ENCODE data around the gene CREB3L4. TPM values are rescaled to one million over a fixed set of nuclear protein-coding genes. Genes with fewer than 3 reads are reported as not detected.
A peak's percentile ranks its signal among the peaks of the same experiment; 100 is the strongest.
"Not testable (repeated sequence)": the region's sequence is repeated elsewhere in the genome, so short reads cannot be mapped to it uniquely, and the experiment has no call there.

CREB3L4 gene
- total RNA-seq, 1 experiment from 2014 or later = 28.4 TPM

- peak; percentile 98 for DNase-seq (ENCODE audit: low spot score)
Observed at GRCh38 chr1:153958111-153958960, 9.4 kb upstream of the CREB3L4 start, which contains the start of gene CRTC2. Gene CRTC2, minus strand, starts transcription at chr1:153958612. Its CDS starts 115 bp downstream, at chr1:153958497.

DNA sequence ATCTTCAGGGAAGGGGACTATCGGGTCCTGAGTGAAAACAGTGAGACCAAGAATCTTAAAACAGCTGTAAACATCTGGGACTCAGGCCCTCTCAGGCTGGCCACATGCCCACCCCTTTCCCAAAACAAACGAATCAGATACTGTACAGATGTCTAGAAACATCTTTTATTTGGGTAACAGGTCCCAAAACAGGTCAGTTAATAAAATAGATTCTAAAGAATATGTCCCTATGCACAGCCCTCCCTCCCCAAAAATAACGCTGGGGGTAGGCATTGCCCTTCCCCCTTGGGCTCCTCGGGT is 8.8 kb upstream of the CREB3L4 start:
- DNase-seq (ENCODE audit: low spot score) = no peak

DNA sequence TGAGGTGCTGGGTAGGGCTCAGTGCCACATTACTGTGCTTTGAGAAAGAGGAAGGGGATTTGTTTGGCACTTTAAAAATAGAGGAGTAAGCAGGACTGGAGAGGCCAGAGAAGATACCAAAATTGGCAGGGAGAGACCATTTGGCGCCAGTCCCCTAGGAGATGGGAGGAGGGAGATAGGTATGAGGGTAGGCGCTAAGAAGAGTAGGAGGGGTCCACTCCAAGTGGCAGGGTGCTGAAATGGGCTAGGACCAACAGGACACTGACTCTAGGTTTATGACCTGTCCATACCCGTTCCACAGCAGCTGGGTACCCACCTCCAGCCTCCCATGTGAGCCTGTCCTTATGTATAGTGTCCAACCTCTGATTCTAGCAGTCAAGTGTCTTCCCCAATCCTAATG is 8.2 kb upstream of the CREB3L4 start:
- no peak for DNase-seq (ENCODE audit: low spot score)

GRCh38 chr1:153960206-153960605 is 7.5 kb upstream of the CREB3L4 start:
- no peak for DNase-seq (ENCODE audit: low spot score)

DNA sequence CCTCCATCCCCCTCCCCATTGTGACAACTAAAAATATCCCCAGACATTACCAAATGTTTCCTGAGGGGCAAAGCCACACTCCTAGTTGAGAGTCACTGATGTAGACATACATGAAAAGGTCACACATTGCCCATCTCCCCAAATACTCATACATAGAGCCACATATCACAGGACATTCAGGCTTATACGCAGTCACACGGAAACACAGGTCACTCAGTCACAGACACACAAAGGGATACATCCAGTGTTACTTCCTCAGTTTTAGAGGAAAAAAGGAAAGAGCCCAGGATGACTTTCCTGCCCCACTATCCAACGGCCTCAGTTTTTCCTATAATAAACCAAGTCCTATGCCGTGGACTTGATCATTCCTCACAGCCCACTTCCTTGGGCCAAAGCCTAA is 6.3 kb upstream of the CREB3L4 start:
- no peak for DNase-seq (ENCODE audit: low spot score)

- DNase-seq (ENCODE audit: low spot score) = peak; percentile 82
Observed at GRCh38 chr1:153962088-153963029, 5.3 kb upstream of the CREB3L4 start.

GRCh38 chr1:153963030-153963849 is 4.5 kb upstream of the CREB3L4 start, which contains the start of gene SLC39A1:
Gene SLC39A1, minus strand, starts transcription at chr1:153963537. Its CDS starts 822 bp downstream, at chr1:153962715.
- peak; percentile 98 for DNase-seq (ENCODE audit: low spot score)

- DNase-seq (ENCODE audit: low spot score) = peak; percentile 80
Observed at GRCh38 chr1:153963850-153964331, 3.8 kb upstream of the CREB3L4 start.

DNA sequence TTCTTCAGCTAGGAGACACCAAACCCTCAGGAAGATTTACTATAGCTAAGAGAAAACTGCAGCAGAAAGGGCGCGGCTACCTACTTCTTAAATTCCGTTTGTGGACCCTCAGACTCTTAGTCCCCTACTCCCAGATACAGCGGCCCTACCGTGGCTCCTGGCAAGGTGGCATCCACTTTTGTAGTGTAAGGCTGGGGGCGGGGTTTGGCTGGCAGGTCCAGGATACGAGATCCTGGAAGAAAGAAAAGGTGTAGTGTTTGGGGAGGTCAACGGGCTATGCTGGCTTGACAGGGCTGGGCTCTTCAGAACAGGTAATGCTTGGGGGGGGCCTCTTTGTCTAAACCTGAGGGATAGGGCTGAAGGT is 280 bp downstream of the CREB3L4 start:
- no peak for DNase-seq (ENCODE audit: low spot score)

- DNase-seq (ENCODE audit: low spot score) = no peak
Observed at GRCh38 chr1:153968408-153968807, 706 bp downstream of the CREB3L4 start.

GRCh38 chr1:153968972-153969371 is 1.3 kb downstream of the CREB3L4 start:
- no peak for DNase-seq (ENCODE audit: low spot score)

DNA sequence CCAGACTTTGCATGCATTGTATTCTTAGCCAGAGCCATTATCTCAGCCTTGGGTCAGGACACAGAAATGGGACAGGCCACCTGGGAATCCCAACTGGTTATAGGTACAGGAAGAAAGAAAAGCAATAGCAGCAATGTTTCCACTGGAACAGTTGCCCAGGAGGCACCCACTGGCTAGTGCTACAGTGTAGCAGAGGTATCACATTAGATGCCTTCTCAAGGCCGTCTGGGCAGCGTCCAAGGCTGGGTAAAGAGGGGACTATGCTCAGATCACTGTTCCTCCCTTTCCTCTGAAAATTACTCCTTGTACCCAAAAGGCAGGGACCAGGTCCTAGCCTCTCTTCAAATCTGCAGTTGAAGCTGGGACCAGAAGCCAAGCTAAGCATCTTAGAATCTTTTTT is 2.6 kb downstream of the CREB3L4 start:
- no peak for DNase-seq (ENCODE audit: low spot score)

- no peak for DNase-seq (ENCODE audit: low spot score)
Observed at GRCh38 chr1:153973071-153973470, 5.4 kb downstream of the CREB3L4 start.

GRCh38 chr1:153973525-153973924 is 5.8 kb downstream of the CREB3L4 start:
- DNase-seq (ENCODE audit: low spot score) = no peak

DNA sequence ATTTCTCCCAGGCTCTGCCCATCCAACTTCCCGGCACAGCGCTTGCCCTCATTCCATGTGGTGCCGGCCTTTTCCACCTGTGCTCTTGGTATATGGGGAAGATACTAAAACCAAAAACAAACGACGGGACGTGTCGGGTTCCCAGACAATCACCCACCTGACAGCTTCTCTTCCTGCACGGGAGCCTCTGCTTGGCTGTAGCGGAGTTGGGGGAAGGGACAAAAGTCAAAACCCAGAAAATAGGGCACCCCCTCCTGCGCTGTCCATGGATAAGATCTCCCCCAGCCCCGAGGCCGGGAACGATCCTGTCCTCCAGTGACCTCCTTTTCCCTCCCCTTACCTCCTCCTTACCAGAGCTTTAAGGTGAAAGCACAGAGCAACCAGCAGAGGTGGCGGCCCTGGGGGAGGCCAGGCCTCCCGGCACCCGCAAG is 9.1 kb downstream of the CREB3L4 start:
- DNase-seq (ENCODE audit: low spot score) = no peak

DNA sequence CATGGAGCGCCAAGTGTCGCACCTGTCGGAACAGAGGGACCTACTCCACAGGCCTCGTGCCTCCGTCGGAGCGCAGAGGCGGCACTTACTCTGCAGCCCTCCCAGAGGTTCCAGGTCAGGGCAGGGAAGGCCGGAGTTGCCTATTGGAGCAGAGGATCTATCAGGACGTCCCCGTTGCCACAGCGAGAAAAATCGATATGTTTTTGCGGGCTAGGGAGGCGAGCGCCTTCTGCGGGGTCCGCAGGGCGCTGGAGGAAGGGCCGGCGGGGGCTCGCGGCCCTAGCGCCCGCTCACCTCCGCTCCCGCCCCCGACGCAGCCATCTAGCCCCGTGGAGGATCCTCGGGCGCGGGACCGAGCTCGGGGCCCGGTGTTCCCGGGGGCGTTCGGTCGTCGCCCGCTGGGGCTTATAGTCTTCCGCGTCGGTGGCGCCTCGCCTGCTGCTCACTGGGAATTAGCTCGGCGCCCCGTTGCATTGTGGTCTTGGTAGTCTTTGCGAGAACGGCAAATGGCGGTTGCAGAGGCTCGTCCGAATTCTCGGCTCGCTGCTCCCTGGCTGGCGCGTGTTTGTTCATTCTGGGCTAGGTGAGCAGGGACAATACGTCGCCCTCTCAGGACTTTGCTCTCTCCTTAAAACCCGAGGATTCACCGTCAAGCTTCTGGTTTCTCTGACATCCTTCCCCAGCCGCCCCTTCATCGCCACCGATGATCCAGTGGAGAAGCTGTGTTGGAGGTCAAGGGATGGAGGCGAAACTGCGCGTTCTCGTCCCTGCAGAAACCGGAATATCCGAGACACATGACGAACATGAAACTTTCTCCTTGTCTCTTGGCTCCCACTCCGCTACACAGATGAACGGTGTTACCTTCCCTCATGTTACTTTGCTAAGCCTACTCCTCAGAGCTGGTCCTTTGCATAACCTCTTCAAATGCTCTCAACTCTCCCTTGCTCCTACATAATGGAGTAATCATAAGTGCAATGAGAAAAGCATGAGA is 9.8 kb downstream of the CREB3L4 start, which contains the start of gene JTB:
JTB (minus strand) TSS at position 425 of the 991 bp plus-strand sequence; CDS start at position 3, 422 bp downstream.
- peak; percentile 79 for DNase-seq (ENCODE audit: low spot score)

- no peak for DNase-seq (ENCODE audit: low spot score)
Observed at GRCh38 chr1:153978274-153978909, 10.7 kb downstream of the CREB3L4 start.

- DNase-seq (ENCODE audit: low spot score) = not testable (repeated sequence)
Observed at GRCh38 chr1:153979091-153979490, 11.4 kb downstream of the CREB3L4 start.

GRCh38 chr1:153981735-153982134 is 14.0 kb downstream of the CREB3L4 start:
- DNase-seq (ENCODE audit: low spot score) = not testable (repeated sequence)

Measured in A172 (cell line).